Body of pancreas (tissue), 4 donors: Measurements from ENCODE around the gene INCENP. TPM values are rescaled to one million over a fixed set of nuclear protein-coding genes. Genes with fewer than 3 reads are reported as not detected.
A peak's percentile ranks its signal among the peaks of the same experiment; 100 is the strongest.

ENCODE experiments used
- ATAC-seq: fragments of 150-250 bp; one replicate; pipeline ENCODE4 v1.9.1; 2016
- DNase-seq, 4 donors: peaks; one replicate each; pipeline ENCODE4 v3.0.0-alpha.2; 2019
- H3K27ac ChIP-seq, 4 donors: fragments of 200-600 bp; sonication (generic); 1 replicate in 3 of 4; 2 replicates in 1 of 4; pipeline versions ENCODE4 v1.5.1 to v1.6.1; 2016 to 2019; ENCODE audit warnings: mild to moderate bottlenecking in 1 of 4, mixed read lengths in 1 of 4, moderate library complexity in 1 of 4
- H3K27me3 ChIP-seq, 2 donors: fragments of 200-600 bp; sonication (generic); one replicate each; pipeline ENCODE4 v1.6.0; 2016; ENCODE audit warnings: mild to moderate bottlenecking in 1 of 2
- H3K36me3 ChIP-seq, 2 donors: fragments of 200-600 bp; sonication (generic); replicated peaks in 1 of 2; 2 replicates each; pipeline ENCODE4 v1.5.1; 2016; ENCODE audit warnings: low read depth in 2 of 2; ENCODE audit not compliant: insufficient read depth in 1 of 2
- H3K4me1 ChIP-seq: fragments of 200-600 bp; sonication (generic); one replicate; pipeline ENCODE4 v1.6.0; 2016
- H3K4me3 ChIP-seq, 2 donors: fragments of 200-600 bp; sonication (generic); 1 replicate in 1 of 2; 2 replicates in 1 of 2; pipeline ENCODE4 v1.5.1; 2016 to 2019
- H3K9me3 ChIP-seq, 3 donors: fragments of 200-600 bp; sonication (generic); 1 replicate in 2 of 3; 2 replicates in 1 of 3; pipeline ENCODE4 v1.5.1; 2016
- CTCF ChIP-seq, 7 experiments: fragments of 450-650 bp in 4 of 7; fragments of 200-600 bp in 3 of 7; sonication (generic) in 3 of 7; IDR thresholded peaks; one replicate each; pipeline ENCODE4 v1.5.1; 2016 to 2019; ENCODE audit warnings: antibody characterized with exemption in 7 of 7
- POLR2A ChIP-seq, 3 donors: fragments of 450-650 bp; IDR thresholded peaks; one replicate each; pipeline ENCODE4 v1.6.1; 2016; ENCODE audit warnings: antibody characterized with exemption in 3 of 3, mild to moderate bottlenecking in 2 of 3
- WGBS, 2 donors: methylation state at CpG; one replicate each; pipeline ENCODE4 v1.1.5; 2017; 5-methylcytosine and 5-hydroxymethylcytosine counted together
- intact Hi-C: fragments of 100-400 bp; cut with DNase I; formaldehyde crosslinking; loops from one replicate; pipeline ENCODE4 v1.15.1; 2023
- total RNA-seq, 2 donors: library from RNA; depleted of rRNA; stranded (reverse); fragments of >200 nt; gene quantifications; one replicate each; pipeline ENCODE4 v1.1.0, GENCODE V29; 2016

The INCENP gene
- total RNA-seq, 2 donors from 2014 or later: 5.4 to 7.9 TPM

DNA sequence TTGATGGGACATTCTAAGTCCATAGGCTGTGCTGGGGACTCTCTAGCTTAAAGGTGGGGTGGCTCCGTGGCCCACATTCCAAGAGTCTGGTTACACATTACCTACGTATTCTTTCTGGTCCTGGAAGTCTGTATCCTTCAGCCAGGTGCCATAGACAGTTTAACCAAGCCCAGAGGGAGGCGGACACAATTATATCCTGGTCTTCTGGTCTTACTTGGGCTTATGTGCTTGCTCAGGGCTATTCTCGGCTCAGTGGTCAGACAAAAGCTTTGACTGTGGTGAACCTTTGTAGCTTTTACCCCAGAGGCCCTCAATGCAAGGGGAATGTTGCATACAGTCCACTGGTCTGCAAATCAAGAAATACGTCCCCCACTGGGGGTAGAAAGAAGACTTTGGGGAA, 3.4 kb upstream of the INCENP start:
- no peak overlapping the region for H3K27ac ChIP-seq
- H3K36me3 ChIP-seq: no peaks in the 10 kb centered on the region
- TF ChIP-seq CTCF (IDR thresholded peaks at IDR 0.05): no peak
- no peak for TF ChIP-seq POLR2A (IDR thresholded peaks at IDR 0.05)
- peaks cover 11% of the 10 kb centered on the region for H3K4me1 ChIP-seq
- no peaks in the 10 kb centered on the region for H3K27me3 ChIP-seq
- ATAC-seq: no peak
- no peaks in the 10 kb centered on the region for H3K9me3 ChIP-seq
- 69 to 85% methylated on average over 5 of the region's 5 CpGs for WGBS, 2 donors
- no peak for DNase-seq
- intact Hi-C loops: no loop called here
- no peak overlapping the region for H3K4me3 ChIP-seq

GRCh38 chr11:62122076-62122475, 1.7 kb upstream of the INCENP start:
- H3K27me3 ChIP-seq: no peaks in the 10 kb centered on the region
- no peaks in the 10 kb centered on the region for H3K9me3 ChIP-seq
- TF ChIP-seq CTCF (IDR thresholded peaks at IDR 0.05) (no peak), POLR2A (IDR thresholded peaks at IDR 0.05) (no peak)
- intact Hi-C loops: no loop called here
- DNase-seq (no peak), ATAC-seq (no peak)
- H3K36me3 ChIP-seq: no peaks in the 10 kb centered on the region
- peaks cover 14% of the 10 kb centered on the region for H3K4me1 ChIP-seq
- no peak overlapping the region for H3K27ac ChIP-seq
- WGBS, 2 donors: 63 to 66% methylated on average over 6 of the region's 6 CpGs
- H3K4me3 ChIP-seq: no peak overlapping the region

GRCh38 chr11:62124186-62125113, 639 bp downstream of the INCENP start:
- peak overlapping the region; percentile 73 to 95 for H3K4me3 ChIP-seq
- peak in 3 of 4 donors; percentile 40 to 46 (median 41) for DNase-seq
- ATAC-seq: peak; percentile 9
- peaks cover 14% of the 10 kb centered on the region for H3K4me1 ChIP-seq
- H3K27me3 ChIP-seq: no peaks in the 10 kb centered on the region
- H3K9me3 ChIP-seq: no peaks in the 10 kb centered on the region
- intact Hi-C loops: no loop called here
- H3K27ac ChIP-seq: peak overlapping the region in 3 of 4 donors; percentile 41 to 58 (median 57)
- 3 to 13% methylated on average over 8 to 36 of the region's 39 CpGs for WGBS, 2 donors
- H3K36me3 ChIP-seq: no peaks in the 10 kb centered on the region
- TF ChIP-seq POLR2A (IDR thresholded peaks at IDR 0.05) (peak in 1 of 3 donors; percentile 10), CTCF (IDR thresholded peaks at IDR 0.05) (peak in 1 of 7 experiments; percentile 1)

DNA sequence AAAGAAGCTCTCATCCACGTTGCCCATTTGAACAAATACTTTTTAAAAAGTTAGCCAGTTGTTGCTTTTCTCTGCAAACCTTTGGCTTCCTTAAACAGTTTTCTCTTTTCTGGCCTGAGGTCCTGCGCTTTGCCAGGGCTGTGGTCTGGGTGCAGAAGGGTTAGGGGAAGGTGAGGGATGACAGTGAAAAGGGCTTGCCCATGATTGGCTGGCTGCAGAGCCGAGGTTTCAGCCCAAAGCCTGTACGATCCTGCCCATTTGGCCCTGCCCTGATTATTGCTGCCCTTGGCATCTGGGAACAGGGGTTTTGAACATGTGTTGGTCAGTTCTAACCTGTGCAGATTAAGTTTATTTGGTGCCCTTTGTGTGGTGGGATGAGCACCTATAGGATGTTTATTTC, 1.5 kb downstream of the INCENP start:
- H3K9me3 ChIP-seq: no peaks in the 10 kb centered on the region
- ATAC-seq: no peak
- H3K4me3 ChIP-seq: no peak overlapping the region
- DNase-seq: no peak
- no peak for TF ChIP-seq CTCF (IDR thresholded peaks at IDR 0.05)
- no peak for TF ChIP-seq POLR2A (IDR thresholded peaks at IDR 0.05)
- intact Hi-C loops: no loop called here
- 31 to 39% methylated on average over 4 of the region's 4 CpGs for WGBS, 2 donors
- peaks cover 14% of the 10 kb centered on the region for H3K4me1 ChIP-seq
- peaks cover 0 to 8% of the 10 kb centered on the region in 2 donors for H3K36me3 ChIP-seq
- H3K27me3 ChIP-seq: no peaks in the 10 kb centered on the region
- H3K27ac ChIP-seq: no peak overlapping the region
